CD4-positive, alpha-beta T cell treated with Interleukin-12 subunit alpha and Interleukin-12 subunit beta, for 1 hour (primary cell): Measurements from ENCODE around the gene RNF182.
"Not testable (repeated sequence)": the region's sequence is repeated elsewhere in the genome, so short reads cannot be mapped to it uniquely, and the experiment has no call there.

Experiments used
- DNase-seq: peaks from one replicate; pipeline ENCODE4 v3.0.0-alpha.2; 2020

The RNF182 gene

GRCh38 chr6:13972602-13973001, 47.9 kb downstream of the RNF182 start:
- not testable (repeated sequence) for DNase-seq

- not testable (repeated sequence) for DNase-seq
Measured at GRCh38 chr6:13973422-13973821, 48.7 kb downstream of the RNF182 start.

GRCh38 chr6:13978102-13978640, 53.4 kb downstream of the RNF182 start:
- no peak for DNase-seq

GRCh38 chr6:13978787-13979186, 54.0 kb downstream of the RNF182 start:
- no peak for DNase-seq

GRCh38 chr6:13979284-13980171, 54.8 kb downstream of the RNF182 start:
- DNase-seq, result no peak

- DNase-seq, result no peak
Measured at GRCh38 chr6:13980534-13980933, 55.8 kb downstream of the RNF182 start.

GRCh38 chr6:13985663-13986325, 61.0 kb downstream of the RNF182 start:
- no peak for DNase-seq

GRCh38 chr6:13986700-13987399, 62.1 kb downstream of the RNF182 start:
- no peak for DNase-seq

- DNase-seq, result no peak
Measured at GRCh38 chr6:13987400-13987865, 62.7 kb downstream of the RNF182 start.

- DNase-seq, result no peak
Measured at GRCh38 chr6:13988049-13988738, 63.4 kb downstream of the RNF182 start.

- DNase-seq, result no peak
Measured at GRCh38 chr6:13988908-13989307, 64.2 kb downstream of the RNF182 start.

- DNase-seq, result no peak
Measured at GRCh38 chr6:13989496-13990144, 64.9 kb downstream of the RNF182 start.

GRCh38 chr6:13990796-13991195, 66.0 kb downstream of the RNF182 start:
- DNase-seq, result no peak

- DNase-seq, result no peak
Measured at GRCh38 chr6:13991393-13991792, 66.6 kb downstream of the RNF182 start.

GRCh38 chr6:13992417-13993055, 67.8 kb downstream of the RNF182 start:
- no peak for DNase-seq

GRCh38 chr6:13993416-13993815, 68.7 kb downstream of the RNF182 start:
- DNase-seq, result no peak

GRCh38 chr6:13998356-13998755, 73.6 kb downstream of the RNF182 start:
- DNase-seq, result no peak

- DNase-seq, result no peak
Measured at GRCh38 chr6:14000901-14001300, 76.1 kb downstream of the RNF182 start.

- DNase-seq, result no peak
Measured at GRCh38 chr6:14001329-14002012, 76.7 kb downstream of the RNF182 start.

GRCh38 chr6:14002176-14002947, 77.6 kb downstream of the RNF182 start:
- no peak for DNase-seq
